ENCODE results near the gene ZFAND2B.
A peak's percentile ranks its signal among the peaks of the same experiment; 100 is the strongest.

The ZFAND2B gene

GRCh38 chr2:219225350-219225749, 18.8 kb downstream of the ZFAND2B start:
- no peak for DNase-seq

- DNase-seq = no peak
Observed at GRCh38 chr2:219228041-219228910, 21.7 kb downstream of the ZFAND2B start.

GRCh38 chr2:219228911-219229304, 22.3 kb downstream of the ZFAND2B start:
- no peak for DNase-seq

GRCh38 chr2:219229305-219230058, 22.9 kb downstream of the ZFAND2B start, which contains the start of the genes ANKZF1 and ATG9A:
ANKZF1 (plus strand) TSS chr2:219229806; CDS start chr2:219230258, 452 bp downstream.
ATG9A (minus strand) TSS chr2:219229636; CDS start chr2:219228024, 1,612 bp downstream.
- peak; percentile 99 for DNase-seq

- DNase-seq = peak; percentile 70
Observed at GRCh38 chr2:219230059-219230540, 23.5 kb downstream of the ZFAND2B start.

- no peak for DNase-seq
Observed at GRCh38 chr2:219234331-219234730, 27.7 kb downstream of the ZFAND2B start.

- no peak for DNase-seq
Observed at GRCh38 chr2:219243291-219243761, 36.7 kb downstream of the ZFAND2B start.

- DNase-seq = no peak
Observed at GRCh38 chr2:219244789-219245147, 38.2 kb downstream of the ZFAND2B start.

- DNase-seq = peak; percentile 94
Observed at GRCh38 chr2:219245148-219245898, 38.7 kb downstream of the ZFAND2B start, which contains the start of the genes GLB1L and STK16. GLB1L (minus strand) TSS chr2:219245444; CDS start chr2:219243573, 1,871 bp downstream. STK16 (plus strand) TSS chr2:219245479; CDS start chr2:219246000, 521 bp downstream.

GRCh38 chr2:219245899-219246230, 39.3 kb downstream of the ZFAND2B start:
- peak; percentile 42 for DNase-seq

GRCh38 chr2:219246559-219246958, 40.0 kb downstream of the ZFAND2B start:
- DNase-seq = no peak

- peak; percentile 82 for DNase-seq
Observed at GRCh38 chr2:219247678-219248642, 41.4 kb downstream of the ZFAND2B start.

GRCh38 chr2:219248845-219249202, 42.2 kb downstream of the ZFAND2B start:
- DNase-seq = peak; percentile 24

- DNase-seq = peak; percentile 70
Observed at GRCh38 chr2:219249203-219249980, 42.8 kb downstream of the ZFAND2B start.

- DNase-seq = no peak
Observed at GRCh38 chr2:219250049-219250781, 43.6 kb downstream of the ZFAND2B start.

- no peak for DNase-seq
Observed at GRCh38 chr2:219251656-219252055, 45.1 kb downstream of the ZFAND2B start.

GRCh38 chr2:219252084-219252483, 45.5 kb downstream of the ZFAND2B start:
- DNase-seq = peak; percentile 45

- no peak for DNase-seq
Observed at GRCh38 chr2:219252570-219252899, 46.0 kb downstream of the ZFAND2B start.

GRCh38 chr2:219252900-219253752, 46.5 kb downstream of the ZFAND2B start, which contains the start of gene TUBA4B:
TUBA4B (plus strand) TSS chr2:219253243; CDS start chr2:219253408, 165 bp downstream.
- DNase-seq = peak; percentile 74
